HEK293 (cell line): ENCODE data around the gene TRPV5.

Source experiments
- CTCF ChIA-PET: fragments of 350-600 bp; formaldehyde crosslinking; extraction: SDS; loops from one replicate; lab custom pipeline; 2021; ENCODE audit warnings: antibody characterized with exemption; lab: Yijun Ruan, JAX
- POLR2A ChIA-PET: fragments of 300-600 bp; formaldehyde crosslinking; extraction: SDS; loops from one replicate; lab custom pipeline; 2020; ENCODE audit warnings: antibody characterized with exemption, inconsistent platforms; lab: Yijun Ruan, JAX
- H3K27ac ChIP-seq: fragments of 200-500 bp; sonication (Bioruptor generic); 2 replicates; pipeline ENCODE4 v1.5.1; 2014; ENCODE audit warnings: low read depth, low read length, control low read depth, inconsistent platforms; ENCODE audit errors: extremely low read depth
- H3K36me3 ChIP-seq, 2 experiments: fragments of 200-500 bp in 1 of 2; sonication (Bioruptor generic) in 1 of 2; 1 replicate in 1 of 2; 2 replicates in 1 of 2; pipeline ENCODE4 v1.5.1; 2014 to 2017; ENCODE audit warnings: inconsistent platforms in 2 of 2, low read length in 2 of 2; ENCODE audit not compliant: control insufficient read depth in 2 of 2, insufficient read depth in 1 of 2
- H3K4me1 ChIP-seq: fragments of 200-500 bp; sonication (Bioruptor generic); 2 replicates; pipeline ENCODE4 v1.5.1; 2014; ENCODE audit warnings: mild to moderate bottlenecking, low read length, inconsistent platforms; ENCODE audit not compliant: control insufficient read depth, insufficient read depth
- H3K4me3 ChIP-seq: 2 replicates; pipeline ENCODE4 v1.5.1; 2011; ENCODE audit warnings: low read depth, mild to moderate bottlenecking, control low read depth, low read length, moderate library complexity
- H3K9me3 ChIP-seq: fragments of 200-500 bp; sonication (Bioruptor generic); 2 replicates; pipeline ENCODE4 v1.5.1; 2014; ENCODE audit warnings: low read depth, low read length, inconsistent platforms; ENCODE audit not compliant: control insufficient read depth, insufficient read depth
- FEZF1 ChIP-seq: fragments of 450-650 bp; formaldehyde crosslinking; IDR thresholded peaks from 2 replicates; pipeline ENCODE4 v1.5.1; 2016; ENCODE audit warnings: missing biosample characterization, missing genetic modification characterization
- GLI4 ChIP-seq: fragments of 450-650 bp; formaldehyde crosslinking; IDR thresholded peaks from 2 replicates; pipeline ENCODE4 v1.5.1; 2016; ENCODE audit warnings: missing biosample characterization, missing genetic modification characterization
- SETDB1 ChIP-seq: IDR thresholded peaks from one replicate; pipeline ENCODE4 v1.6.1; 2017; ENCODE audit warnings: mild to moderate bottlenecking, low read length, moderate library complexity, mixed read lengths; ENCODE audit not compliant: insufficient read length
- ZBTB1 ChIP-seq: fragments of 450-650 bp; formaldehyde crosslinking; IDR thresholded peaks from 2 replicates; pipeline ENCODE4 v1.5.1; 2016; ENCODE audit warnings: missing biosample characterization, missing genetic modification characterization
- ZFP69B ChIP-seq: fragments of 450-650 bp; formaldehyde crosslinking; IDR thresholded peaks from 2 replicates; pipeline ENCODE4 v1.5.1; 2016; ENCODE audit warnings: missing biosample characterization, missing genetic modification characterization
- ZNF266 ChIP-seq: fragments of 450-650 bp; formaldehyde crosslinking; IDR thresholded peaks from 2 replicates; pipeline ENCODE4 v1.5.1; 2016; ENCODE audit warnings: missing biosample characterization, missing genetic modification characterization, low read depth
- ZNF366 ChIP-seq: fragments of 450-650 bp; formaldehyde crosslinking; conservative IDR thresholded peaks from 2 replicates; pipeline ENCODE4 v1.5.1; 2016; ENCODE audit warnings: missing biosample characterization, missing genetic modification characterization
- ZNF37A ChIP-seq: fragments of 450-650 bp; IDR thresholded peaks from 2 replicates; pipeline ENCODE4 v1.5.1; 2018; ENCODE audit warnings: missing biosample characterization, missing genetic modification characterization
- TF ChIP-seq, protein P1 (sequence below): fragments of 450-650 bp; formaldehyde crosslinking; IDR thresholded peaks from 2 replicates; pipeline ENCODE4 v1.5.1; 2016; ENCODE audit warnings: missing biosample characterization, missing genetic modification characterization, borderline replicate concordance
- TF ChIP-seq, protein P2 (sequence below): fragments of 450-650 bp; formaldehyde crosslinking; IDR thresholded peaks from 2 replicates; pipeline ENCODE4 v1.5.1; 2017; ENCODE audit warnings: missing biosample characterization, missing genetic modification characterization
- TF ChIP-seq, protein P3 (sequence below): fragments of 450-650 bp; formaldehyde crosslinking; IDR thresholded peaks from 2 replicates; pipeline ENCODE4 v1.5.1; 2016; ENCODE audit warnings: missing biosample characterization, missing genetic modification characterization
- TF ChIP-seq, protein P4 (sequence below): fragments of 450-650 bp; formaldehyde crosslinking; IDR thresholded peaks from 2 replicates; pipeline ENCODE4 v1.5.1; 2016; ENCODE audit warnings: missing biosample characterization, missing genetic modification characterization
- TF ChIP-seq, protein P5 (sequence below): fragments of 450-650 bp; formaldehyde crosslinking; IDR thresholded peaks from 2 replicates; pipeline ENCODE4 v1.5.1; 2016; ENCODE audit warnings: missing biosample characterization, missing genetic modification characterization

Gene TRPV5

DNA sequence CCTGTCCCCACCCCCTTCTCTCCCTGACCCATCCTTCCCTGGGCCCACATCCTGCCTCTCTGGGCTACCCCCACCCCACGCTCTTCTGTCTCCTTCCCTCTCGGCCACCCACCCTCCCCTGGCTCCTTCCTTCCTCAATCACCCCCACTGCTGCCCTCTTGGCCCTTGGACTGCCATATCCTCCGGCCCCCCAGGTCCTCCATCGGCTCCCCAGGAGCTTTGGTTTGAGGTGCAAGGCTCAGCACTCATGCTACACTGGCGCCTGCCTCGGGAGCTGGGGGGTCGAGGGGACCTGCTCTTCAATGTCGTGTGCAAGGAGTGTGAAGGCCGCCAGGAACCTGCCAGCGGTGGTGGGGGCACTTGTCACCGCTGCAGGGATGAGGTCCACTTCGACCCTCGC is 67.8 kb downstream of the TRPV5 start (continued):
- TF ChIP-seq, protein P1, sequence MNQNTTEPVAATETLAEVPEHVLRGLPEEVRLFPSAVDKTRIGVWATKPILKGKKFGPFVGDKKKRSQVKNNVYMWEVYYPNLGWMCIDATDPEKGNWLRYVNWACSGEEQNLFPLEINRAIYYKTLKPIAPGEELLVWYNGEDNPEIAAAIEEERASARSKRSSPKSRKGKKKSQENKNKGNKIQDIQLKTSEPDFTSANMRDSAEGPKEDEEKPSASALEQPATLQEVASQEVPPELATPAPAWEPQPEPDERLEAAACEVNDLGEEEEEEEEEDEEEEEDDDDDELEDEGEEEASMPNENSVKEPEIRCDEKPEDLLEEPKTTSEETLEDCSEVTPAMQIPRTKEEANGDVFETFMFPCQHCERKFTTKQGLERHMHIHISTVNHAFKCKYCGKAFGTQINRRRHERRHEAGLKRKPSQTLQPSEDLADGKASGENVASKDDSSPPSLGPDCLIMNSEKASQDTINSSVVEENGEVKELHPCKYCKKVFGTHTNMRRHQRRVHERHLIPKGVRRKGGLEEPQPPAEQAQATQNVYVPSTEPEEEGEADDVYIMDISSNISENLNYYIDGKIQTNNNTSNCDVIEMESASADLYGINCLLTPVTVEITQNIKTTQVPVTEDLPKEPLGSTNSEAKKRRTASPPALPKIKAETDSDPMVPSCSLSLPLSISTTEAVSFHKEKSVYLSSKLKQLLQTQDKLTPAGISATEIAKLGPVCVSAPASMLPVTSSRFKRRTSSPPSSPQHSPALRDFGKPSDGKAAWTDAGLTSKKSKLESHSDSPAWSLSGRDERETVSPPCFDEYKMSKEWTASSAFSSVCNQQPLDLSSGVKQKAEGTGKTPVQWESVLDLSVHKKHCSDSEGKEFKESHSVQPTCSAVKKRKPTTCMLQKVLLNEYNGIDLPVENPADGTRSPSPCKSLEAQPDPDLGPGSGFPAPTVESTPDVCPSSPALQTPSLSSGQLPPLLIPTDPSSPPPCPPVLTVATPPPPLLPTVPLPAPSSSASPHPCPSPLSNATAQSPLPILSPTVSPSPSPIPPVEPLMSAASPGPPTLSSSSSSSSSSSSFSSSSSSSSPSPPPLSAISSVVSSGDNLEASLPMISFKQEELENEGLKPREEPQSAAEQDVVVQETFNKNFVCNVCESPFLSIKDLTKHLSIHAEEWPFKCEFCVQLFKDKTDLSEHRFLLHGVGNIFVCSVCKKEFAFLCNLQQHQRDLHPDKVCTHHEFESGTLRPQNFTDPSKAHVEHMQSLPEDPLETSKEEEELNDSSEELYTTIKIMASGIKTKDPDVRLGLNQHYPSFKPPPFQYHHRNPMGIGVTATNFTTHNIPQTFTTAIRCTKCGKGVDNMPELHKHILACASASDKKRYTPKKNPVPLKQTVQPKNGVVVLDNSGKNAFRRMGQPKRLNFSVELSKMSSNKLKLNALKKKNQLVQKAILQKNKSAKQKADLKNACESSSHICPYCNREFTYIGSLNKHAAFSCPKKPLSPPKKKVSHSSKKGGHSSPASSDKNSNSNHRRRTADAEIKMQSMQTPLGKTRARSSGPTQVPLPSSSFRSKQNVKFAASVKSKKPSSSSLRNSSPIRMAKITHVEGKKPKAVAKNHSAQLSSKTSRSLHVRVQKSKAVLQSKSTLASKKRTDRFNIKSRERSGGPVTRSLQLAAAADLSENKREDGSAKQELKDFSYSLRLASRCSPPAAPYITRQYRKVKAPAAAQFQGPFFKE (tag by site-specific recombination): no peak
- TF ChIP-seq, protein P2, sequence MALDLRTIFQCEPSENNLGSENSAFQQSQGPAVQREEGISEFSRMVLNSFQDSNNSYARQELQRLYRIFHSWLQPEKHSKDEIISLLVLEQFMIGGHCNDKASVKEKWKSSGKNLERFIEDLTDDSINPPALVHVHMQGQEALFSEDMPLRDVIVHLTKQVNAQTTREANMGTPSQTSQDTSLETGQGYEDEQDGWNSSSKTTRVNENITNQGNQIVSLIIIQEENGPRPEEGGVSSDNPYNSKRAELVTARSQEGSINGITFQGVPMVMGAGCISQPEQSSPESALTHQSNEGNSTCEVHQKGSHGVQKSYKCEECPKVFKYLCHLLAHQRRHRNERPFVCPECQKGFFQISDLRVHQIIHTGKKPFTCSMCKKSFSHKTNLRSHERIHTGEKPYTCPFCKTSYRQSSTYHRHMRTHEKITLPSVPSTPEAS (tag by site-specific recombination): no peak
- TF ChIP-seq, all 188 proteins: peak for 0

DNA sequence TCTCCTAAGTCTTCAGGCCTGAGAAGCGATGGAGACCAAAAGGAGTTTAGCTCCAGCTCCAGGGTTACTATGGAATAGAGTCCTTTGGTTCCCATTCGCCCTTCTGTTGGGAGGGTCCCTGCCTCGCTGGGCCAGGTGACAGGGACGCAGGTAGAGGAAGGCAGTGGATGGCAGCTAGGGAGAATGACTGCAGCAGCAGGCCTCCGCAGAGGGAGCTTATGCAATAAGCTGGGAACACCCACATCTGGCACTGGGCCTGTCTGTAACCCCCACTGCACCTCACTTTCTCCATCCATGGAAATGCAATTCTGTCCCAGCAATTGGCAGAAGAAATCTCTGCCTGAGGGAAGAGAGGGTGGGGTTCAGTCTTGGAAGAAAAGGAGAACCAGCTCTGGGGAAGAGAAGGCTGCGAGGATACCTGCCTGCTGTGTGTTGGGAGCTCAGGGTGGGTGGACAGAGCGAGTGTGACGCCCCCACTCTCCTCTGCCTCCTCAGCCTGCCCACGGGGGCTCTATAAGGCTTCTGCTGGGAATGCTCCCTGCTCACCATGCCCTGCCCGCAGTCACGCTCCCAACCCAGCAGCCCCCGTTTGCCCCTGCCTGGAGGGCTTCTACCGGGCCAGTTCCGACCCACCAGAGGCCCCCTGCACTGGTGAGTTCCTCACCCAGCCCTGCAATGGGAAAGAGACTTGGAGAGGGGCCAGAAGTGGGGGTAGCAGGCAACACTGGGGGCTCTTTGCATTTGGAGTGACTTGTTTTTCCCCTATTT is 68.4 kb downstream of the TRPV5 start:
- H3K36me3 ChIP-seq: peaks cover 0 to 9% of the 10 kb centered on the region in 2 experiments; a peak in 1 of 3 replicates
- no peaks in the 10 kb centered on the region for H3K4me1 ChIP-seq
- POLR2A ChIA-PET: no interaction called here
- H3K27ac ChIP-seq: no peak overlapping the region
- H3K4me3 ChIP-seq: no peak overlapping the region
- no peaks in the 10 kb centered on the region for H3K9me3 ChIP-seq
- CTCF ChIA-PET: interaction anchor here (0.5 to 2.9 kb wide), 14 partner anchors 8 to 376 kb away, joined by 3 to 18 read pairs (median 3); partner anchors contain the start of gene EPHB6
- no peak for TF ChIP-seq SETDB1
- TF ChIP-seq ZFP69B (tag by site-specific recombination): no peak
- TF ChIP-seq, protein P3, sequence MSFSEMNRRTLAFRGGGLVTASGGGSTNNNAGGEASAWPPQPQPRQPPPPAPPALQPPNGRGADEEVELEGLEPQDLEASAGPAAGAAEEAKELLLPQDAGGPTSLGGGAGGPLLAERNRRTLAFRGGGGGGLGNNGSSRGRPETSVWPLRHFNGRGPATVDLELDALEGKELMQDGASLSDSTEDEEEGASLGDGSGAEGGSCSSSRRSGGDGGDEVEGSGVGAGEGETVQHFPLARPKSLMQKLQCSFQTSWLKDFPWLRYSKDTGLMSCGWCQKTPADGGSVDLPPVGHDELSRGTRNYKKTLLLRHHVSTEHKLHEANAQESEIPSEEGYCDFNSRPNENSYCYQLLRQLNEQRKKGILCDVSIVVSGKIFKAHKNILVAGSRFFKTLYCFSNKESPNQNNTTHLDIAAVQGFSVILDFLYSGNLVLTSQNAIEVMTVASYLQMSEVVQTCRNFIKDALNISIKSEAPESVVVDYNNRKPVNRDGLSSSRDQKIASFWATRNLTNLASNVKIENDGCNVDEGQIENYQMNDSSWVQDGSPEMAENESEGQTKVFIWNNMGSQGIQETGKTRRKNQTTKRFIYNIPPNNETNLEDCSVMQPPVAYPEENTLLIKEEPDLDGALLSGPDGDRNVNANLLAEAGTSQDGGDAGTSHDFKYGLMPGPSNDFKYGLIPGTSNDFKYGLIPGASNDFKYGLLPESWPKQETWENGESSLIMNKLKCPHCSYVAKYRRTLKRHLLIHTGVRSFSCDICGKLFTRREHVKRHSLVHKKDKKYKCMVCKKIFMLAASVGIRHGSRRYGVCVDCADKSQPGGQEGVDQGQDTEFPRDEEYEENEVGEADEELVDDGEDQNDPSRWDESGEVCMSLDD (tag by site-specific recombination): no peak
- TF ChIP-seq, protein P4, sequence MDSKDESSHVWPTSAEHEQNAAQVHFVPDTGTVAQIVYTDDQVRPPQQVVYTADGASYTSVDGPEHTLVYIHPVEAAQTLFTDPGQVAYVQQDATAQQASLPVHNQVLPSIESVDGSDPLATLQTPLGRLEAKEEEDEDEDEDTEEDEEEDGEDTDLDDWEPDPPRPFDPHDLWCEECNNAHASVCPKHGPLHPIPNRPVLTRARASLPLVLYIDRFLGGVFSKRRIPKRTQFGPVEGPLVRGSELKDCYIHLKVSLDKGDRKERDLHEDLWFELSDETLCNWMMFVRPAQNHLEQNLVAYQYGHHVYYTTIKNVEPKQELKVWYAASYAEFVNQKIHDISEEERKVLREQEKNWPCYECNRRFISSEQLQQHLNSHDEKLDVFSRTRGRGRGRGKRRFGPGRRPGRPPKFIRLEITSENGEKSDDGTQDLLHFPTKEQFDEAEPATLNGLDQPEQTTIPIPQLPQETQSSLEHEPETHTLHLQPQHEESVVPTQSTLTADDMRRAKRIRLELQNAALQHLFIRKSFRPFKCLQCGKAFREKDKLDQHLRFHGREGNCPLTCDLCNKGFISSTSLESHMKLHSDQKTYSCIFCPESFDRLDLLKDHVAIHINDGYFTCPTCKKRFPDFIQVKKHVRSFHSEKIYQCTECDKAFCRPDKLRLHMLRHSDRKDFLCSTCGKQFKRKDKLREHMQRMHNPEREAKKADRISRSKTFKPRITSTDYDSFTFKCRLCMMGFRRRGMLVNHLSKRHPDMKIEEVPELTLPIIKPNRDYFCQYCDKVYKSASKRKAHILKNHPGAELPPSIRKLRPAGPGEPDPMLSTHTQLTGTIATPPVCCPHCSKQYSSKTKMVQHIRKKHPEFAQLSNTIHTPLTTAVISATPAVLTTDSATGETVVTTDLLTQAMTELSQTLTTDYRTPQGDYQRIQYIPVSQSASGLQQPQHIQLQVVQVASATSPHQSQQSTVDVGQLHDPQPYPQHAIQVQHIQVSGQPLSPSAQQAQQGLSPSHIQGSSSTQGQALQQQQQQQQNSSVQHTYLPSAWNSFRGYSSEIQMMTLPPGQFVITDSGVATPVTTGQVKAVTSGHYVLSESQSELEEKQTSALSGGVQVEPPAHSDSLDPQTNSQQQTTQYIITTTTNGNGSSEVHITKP (tag by site-specific recombination): no peak
- no peak for TF ChIP-seq GLI4 (tag by site-specific recombination)
- TF ChIP-seq ZNF266 (tag by site-specific recombination): no peak
- no peak for TF ChIP-seq FEZF1 (tag by site-specific recombination)
- TF ChIP-seq, protein P5, sequence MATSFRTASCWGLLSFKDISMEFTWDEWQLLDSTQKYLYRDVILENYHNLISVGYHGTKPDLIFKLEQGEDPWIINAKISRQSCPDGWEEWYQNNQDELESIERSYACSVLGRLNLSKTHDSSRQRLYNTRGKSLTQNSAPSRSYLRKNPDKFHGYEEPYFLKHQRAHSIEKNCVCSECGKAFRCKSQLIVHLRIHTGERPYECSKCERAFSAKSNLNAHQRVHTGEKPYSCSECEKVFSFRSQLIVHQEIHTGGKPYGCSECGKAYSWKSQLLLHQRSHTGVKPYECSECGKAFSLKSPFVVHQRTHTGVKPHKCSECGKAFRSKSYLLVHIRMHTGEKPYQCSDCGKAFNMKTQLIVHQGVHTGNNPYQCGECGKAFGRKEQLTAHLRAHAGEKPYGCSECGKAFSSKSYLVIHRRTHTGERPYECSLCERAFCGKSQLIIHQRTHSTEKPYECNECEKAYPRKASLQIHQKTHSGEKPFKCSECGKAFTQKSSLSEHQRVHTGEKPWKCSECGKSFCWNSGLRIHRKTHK: no peak
- TF ChIP-seq ZBTB1 (tag by site-specific recombination): no peak
- no peak for TF ChIP-seq ZNF37A (tag by site-specific recombination)
- no peak for TF ChIP-seq ZNF366 (tag by site-specific recombination)
